HUES6 (cell line): ENCODE results near the gene C14orf180.

Experiments used
- H3K27ac ChIP-seq: 2 replicates; pipeline ENCODE4 v1.7.0; 2013; ENCODE audit warnings: low read depth, mild to moderate bottlenecking, low read length, inconsistent platforms
- H3K27me3 ChIP-seq: 2 replicates; pipeline ENCODE4 v1.6.1; 2013; ENCODE audit warnings: low read length; ENCODE audit not compliant: control insufficient read depth, insufficient read depth
- H3K36me3 ChIP-seq: 2 replicates; pipeline ENCODE4 v1.6.1; 2013; ENCODE audit warnings: low read length; ENCODE audit not compliant: control insufficient read depth, insufficient read depth
- H3K4me1 ChIP-seq: 2 replicates; pipeline ENCODE4 v1.6.1; 2013; ENCODE audit warnings: low read length; ENCODE audit not compliant: control insufficient read depth, insufficient read depth
- H3K4me3 ChIP-seq: 2 replicates; pipeline ENCODE4 v1.5.1; 2013; ENCODE audit warnings: low read depth, low read length
- H3K9ac ChIP-seq: one replicate; pipeline ENCODE4 v1.6.1; 2013; ENCODE audit warnings: mild to moderate bottlenecking, low read length
- H3K9me3 ChIP-seq: 2 replicates; pipeline ENCODE4 v1.6.1; 2013; ENCODE audit warnings: low read depth, low read length; ENCODE audit not compliant: control insufficient read depth, insufficient read depth

C14orf180 gene

GRCh38 chr14:104557766-104558165, 21.8 kb upstream of the C14orf180 start:
- Histone ChIP-seq H3K27ac (no peak overlapping the region), H3K9ac (no peak overlapping the region), H3K4me3 (no peak overlapping the region), H3K36me3 (no peaks in the 10 kb centered on the region), H3K4me1 (no peaks in the 10 kb centered on the region), H3K9me3 (no peaks in the 10 kb centered on the region), H3K27me3 (no peaks in the 10 kb centered on the region)

DNA sequence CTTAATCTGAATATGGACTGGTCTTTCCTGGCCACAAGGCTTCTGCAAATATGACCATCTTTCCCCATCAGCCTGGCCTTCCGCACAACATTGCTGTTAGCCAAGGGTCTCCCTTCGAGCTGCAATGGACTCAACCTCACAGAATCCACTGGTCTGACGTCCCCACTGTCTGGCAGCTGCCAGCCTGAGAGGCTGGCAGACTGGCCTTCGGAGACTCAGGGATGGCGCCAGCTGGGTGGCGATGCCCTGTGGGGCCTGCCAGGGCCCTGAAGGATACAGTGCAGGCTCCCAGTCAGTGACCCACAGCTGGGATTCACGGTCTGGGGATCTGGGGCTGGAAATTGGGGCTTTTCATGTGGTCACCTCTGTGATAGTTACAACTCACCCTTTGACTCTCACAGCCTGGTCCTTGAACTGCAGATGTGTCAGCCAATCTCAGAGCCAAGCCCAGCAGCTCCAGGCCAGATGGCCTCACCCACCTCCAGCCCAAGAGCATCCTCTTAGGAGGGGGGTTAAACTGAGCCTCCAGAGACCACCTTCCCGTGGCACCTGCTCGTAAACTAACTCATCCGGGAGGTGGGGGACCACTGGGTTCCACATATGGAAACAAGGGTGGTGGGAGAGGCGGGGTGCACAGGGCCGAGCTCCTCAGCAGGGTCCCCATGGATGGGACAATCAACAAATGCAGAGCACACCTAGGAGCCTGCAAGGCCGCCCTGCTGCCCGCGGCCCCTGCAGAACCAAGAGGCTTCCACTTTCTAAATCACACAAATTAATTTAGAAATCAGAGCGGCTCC, 21.1 kb upstream of the C14orf180 start:
- no peaks in the 10 kb centered on the region for H3K27me3 ChIP-seq
- H3K4me1 ChIP-seq = 0 out of 2 replicates have a peak, but pooled peaks cover under 1% of the 10 kb centered on the region

GRCh38 chr14:104559028-104559803, 20.3 kb upstream of the C14orf180 start:
- Histone ChIP-seq H3K9me3 (no peaks in the 10 kb centered on the region), H3K4me3 (no peak overlapping the region), H3K4me1 (peaks cover 8% of the 10 kb centered on the region; the same call in 1 of the 2 replicates), H3K9ac (no peak overlapping the region), H3K27me3 (no peaks in the 10 kb centered on the region), H3K36me3 (no peaks in the 10 kb centered on the region), H3K27ac (no peak overlapping the region)

More for the DNA sequence above, 21.1 kb upstream of the C14orf180 start:
- Histone ChIP-seq H3K9me3 (no peaks in the 10 kb centered on the region), H3K36me3 (no peaks in the 10 kb centered on the region), H3K4me3 (no peak overlapping the region), H3K27ac (no peak overlapping the region), H3K9ac (no peak overlapping the region)

- Histone ChIP-seq H3K27me3 (no peaks in the 10 kb centered on the region; the same call in 1 of the 2 replicates), H3K36me3 (no peaks in the 10 kb centered on the region), H3K9ac (no peak overlapping the region), H3K4me1 (peaks cover 9% of the 10 kb centered on the region; the same call in 1 of the 2 replicates), H3K4me3 (no peak overlapping the region), H3K9me3 (no peaks in the 10 kb centered on the region), H3K27ac (no peak overlapping the region)
Observed at GRCh38 chr14:104559804-104560585, 19.6 kb upstream of the C14orf180 start.

- no peak overlapping the region for H3K9ac ChIP-seq
- H3K27ac ChIP-seq = no peak overlapping the region
- H3K9me3 ChIP-seq = no peaks in the 10 kb centered on the region
- no peaks in the 10 kb centered on the region for H3K36me3 ChIP-seq
- peaks cover 9% of the 10 kb centered on the region; the same call in 1 of the 2 replicates for H3K4me1 ChIP-seq
- no peak overlapping the region for H3K4me3 ChIP-seq
- H3K27me3 ChIP-seq = no peaks in the 10 kb centered on the region; the same call in 1 of the 2 replicates
Observed at GRCh38 chr14:104560586-104560945, 19.0 kb upstream of the C14orf180 start.

GRCh38 chr14:104561124-104561557, 18.4 kb upstream of the C14orf180 start:
- no peak overlapping the region for H3K9ac ChIP-seq
- no peaks in the 10 kb centered on the region for H3K9me3 ChIP-seq
- no peak overlapping the region for H3K4me3 ChIP-seq
- H3K27me3 ChIP-seq = no peaks in the 10 kb centered on the region; the same call in 1 of the 2 replicates
- no peaks in the 10 kb centered on the region for H3K36me3 ChIP-seq
- no peak overlapping the region for H3K27ac ChIP-seq
- peaks cover 9% of the 10 kb centered on the region; the same call in 1 of the 2 replicates for H3K4me1 ChIP-seq

DNA sequence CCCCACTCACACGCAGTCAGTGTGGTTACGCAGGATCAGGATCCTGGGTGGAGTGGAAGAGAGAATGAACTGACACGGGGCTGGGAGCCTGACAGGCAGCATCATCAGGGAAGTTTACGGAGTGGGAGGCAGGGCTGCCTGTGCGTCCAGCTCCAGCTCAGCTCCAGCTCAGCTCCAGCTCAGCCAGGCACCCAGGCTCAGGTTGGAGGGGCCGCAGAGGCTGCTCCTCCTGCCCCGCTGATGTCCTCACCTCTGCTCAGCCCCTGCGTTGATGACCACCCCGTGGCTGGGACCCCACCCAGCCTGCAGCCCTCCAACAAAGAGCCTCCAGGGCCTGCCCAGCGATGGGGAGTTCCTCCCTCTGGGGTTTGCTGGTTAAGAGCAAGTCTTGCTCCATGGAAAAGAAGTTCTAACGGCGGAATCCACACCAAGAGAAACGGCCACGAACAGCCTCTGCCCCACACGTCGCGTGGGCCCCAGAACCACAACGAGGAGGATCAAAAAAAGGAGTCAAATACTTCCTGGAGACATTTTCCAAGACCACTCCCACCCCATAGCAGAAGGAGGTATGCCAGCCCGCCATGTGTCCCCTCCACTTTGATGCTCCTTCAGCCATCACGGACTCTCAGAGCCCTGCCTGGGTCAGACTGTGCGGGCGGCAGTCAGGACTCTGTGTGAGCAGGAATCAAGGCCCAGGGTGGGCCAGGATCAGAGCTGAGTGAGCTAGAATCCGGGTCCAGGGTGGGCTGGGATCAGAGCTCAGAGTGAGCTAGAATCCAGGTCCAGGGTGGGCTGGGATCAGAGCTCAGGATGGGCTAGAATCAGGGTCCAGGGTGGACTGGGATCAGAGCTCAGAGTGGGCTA, 17.7 kb upstream of the C14orf180 start:
- Histone ChIP-seq H3K4me3 (no peak overlapping the region), H3K27me3 (no peaks in the 10 kb centered on the region; the same call in 1 of the 2 replicates), H3K4me1 (peaks cover 9% of the 10 kb centered on the region; the same call in 1 of the 2 replicates)

DNA sequence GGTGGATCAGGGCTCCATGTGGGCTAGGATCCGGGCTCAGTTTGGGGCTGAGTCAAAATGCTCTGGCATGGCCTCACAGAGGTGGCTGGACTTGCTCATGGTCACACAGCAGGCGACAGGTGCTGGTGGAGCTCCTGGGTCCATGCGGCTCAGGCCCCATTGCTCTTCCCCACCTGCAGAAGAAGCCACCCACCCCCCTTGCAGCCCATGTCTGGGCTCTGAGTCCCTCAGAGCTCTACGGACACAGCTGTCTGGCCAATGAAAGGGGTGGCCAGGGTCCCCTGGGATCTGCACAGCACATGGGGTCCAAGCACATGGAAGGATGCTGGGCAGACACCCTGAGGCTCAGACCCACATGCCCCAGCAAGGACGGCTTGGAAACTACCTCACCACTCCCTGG, 17.0 kb upstream of the C14orf180 start:
- H3K27ac ChIP-seq = no peak overlapping the region
- no peak overlapping the region for H3K9ac ChIP-seq
- no peak overlapping the region for H3K4me3 ChIP-seq
- no peaks in the 10 kb centered on the region; the same call in 1 of the 2 replicates for H3K27me3 ChIP-seq
- no peaks in the 10 kb centered on the region for H3K36me3 ChIP-seq
- peaks cover 9% of the 10 kb centered on the region; the same call in 1 of the 2 replicates for H3K4me1 ChIP-seq
- no peaks in the 10 kb centered on the region for H3K9me3 ChIP-seq

More for the DNA sequence above, 17.7 kb upstream of the C14orf180 start:
- H3K27ac ChIP-seq = no peak overlapping the region
- no peaks in the 10 kb centered on the region for H3K36me3 ChIP-seq
- no peaks in the 10 kb centered on the region for H3K9me3 ChIP-seq
- no peak overlapping the region for H3K9ac ChIP-seq

- H3K27ac ChIP-seq = no peak overlapping the region
- H3K36me3 ChIP-seq = no peaks in the 10 kb centered on the region
- no peaks in the 10 kb centered on the region; the same call in 1 of the 2 replicates for H3K27me3 ChIP-seq
- H3K4me1 ChIP-seq = peaks cover 9% of the 10 kb centered on the region; the same call in 1 of the 2 replicates
- H3K4me3 ChIP-seq = no peak overlapping the region
- H3K9ac ChIP-seq = no peak overlapping the region
- H3K9me3 ChIP-seq = no peaks in the 10 kb centered on the region
Observed at GRCh38 chr14:104563191-104563741, 16.3 kb upstream of the C14orf180 start.
